ENCODE measurements around the gene ZNF500.

The ZNF500 gene

DNA sequence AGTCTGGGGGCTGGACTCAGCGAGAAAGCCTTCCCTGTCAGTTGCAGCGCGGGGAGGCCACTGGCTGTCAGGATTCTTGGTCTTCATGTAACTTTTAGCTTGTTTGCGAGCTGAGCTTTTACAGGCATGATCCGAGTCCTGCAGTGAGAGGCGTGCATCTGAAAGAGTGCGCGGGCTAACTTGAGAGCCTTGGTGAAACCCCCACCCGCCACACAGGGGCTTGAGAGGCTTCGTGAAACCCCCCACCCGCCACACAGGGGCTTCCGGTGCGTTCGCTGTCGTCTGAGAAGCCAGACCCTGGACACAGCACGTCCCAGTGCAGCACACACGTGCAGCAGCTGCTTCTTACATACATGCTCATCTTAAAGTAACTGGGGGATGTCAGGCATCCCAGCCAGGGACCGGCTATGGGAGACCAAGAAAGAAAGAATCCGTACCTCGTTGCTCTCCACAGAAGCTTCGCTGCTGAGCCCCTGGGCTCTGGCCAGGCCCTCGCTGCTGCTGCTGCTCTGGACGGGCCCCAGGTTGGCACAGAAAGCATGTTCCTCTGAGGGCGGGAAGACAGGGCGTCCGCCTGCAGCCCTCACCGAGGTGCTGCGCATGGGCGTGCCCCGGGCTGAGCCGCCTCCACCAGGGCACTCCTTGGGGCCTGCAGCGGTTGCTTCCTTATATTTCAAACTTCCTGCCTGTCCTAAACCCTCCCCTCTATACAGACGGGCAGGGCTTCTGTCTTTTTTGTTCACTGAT, 65.8 kb downstream of the ZNF500 start:
- no peak for DNase-seq

- no peak for DNase-seq
Observed at GRCh38 chr16:4700380-4700996, 66.5 kb downstream of the ZNF500 start.

GRCh38 chr16:4699046-4699556, 67.9 kb downstream of the ZNF500 start:
- no peak for DNase-seq

GRCh38 chr16:4698321-4699045, 68.5 kb downstream of the ZNF500 start:
- no peak for DNase-seq
